GM15510 (cell line): ENCODE measurements around the gene ANKRD35.

Source experiments
- POLR2A ChIP-seq: IDR thresholded peaks from 3 replicates; pipeline ENCODE4 v1.6.1; 2011; ENCODE audit warnings: borderline replicate concordance; ENCODE audit not compliant: insufficient read length; ENCODE audit errors: extremely low read depth

The ANKRD35 gene

DNA sequence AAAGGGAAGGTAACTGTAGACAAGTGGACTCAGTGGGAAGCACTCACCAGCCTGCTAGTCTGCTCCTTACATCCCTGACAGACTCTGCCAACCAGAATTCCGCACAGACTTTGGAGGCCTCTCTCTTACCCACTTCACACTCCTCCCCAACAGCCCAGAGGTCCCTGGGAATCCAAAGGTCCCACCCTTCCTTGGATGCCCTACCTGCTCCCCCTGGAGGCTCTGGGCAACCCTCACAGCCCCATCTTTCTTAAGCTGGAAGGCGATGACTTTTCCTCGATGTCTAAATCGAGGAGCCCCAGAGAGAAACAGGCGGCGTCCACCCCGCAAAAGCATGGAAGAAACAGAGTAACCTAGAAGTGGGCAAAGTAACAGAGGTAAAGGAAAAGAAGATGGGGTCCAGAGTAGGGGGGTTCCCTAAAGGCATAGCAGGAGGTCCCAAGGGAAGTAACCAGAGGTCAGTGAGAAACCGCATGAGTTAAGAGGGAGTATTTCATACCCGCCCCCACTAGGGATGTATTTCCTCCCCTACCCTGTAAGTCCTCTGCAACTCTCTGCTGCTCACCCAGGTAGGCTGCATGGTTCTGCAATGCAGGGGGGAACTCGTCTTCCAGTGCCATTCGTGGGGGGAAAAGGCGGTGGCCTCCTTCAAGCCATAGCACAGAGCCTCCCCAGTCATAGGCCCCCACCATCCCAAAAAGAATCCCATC, 15.8 kb upstream of the ANKRD35 start:
- no peak for TF ChIP-seq POLR2A

GRCh38 chr1:145898756-145899155, 13.1 kb upstream of the ANKRD35 start:
- no peak for TF ChIP-seq POLR2A

- no peak for TF ChIP-seq POLR2A
Measured at GRCh38 chr1:145897969-145898368, 12.3 kb upstream of the ANKRD35 start.

GRCh38 chr1:145895471-145895870, 9.8 kb upstream of the ANKRD35 start:
- no peak for TF ChIP-seq POLR2A

DNA sequence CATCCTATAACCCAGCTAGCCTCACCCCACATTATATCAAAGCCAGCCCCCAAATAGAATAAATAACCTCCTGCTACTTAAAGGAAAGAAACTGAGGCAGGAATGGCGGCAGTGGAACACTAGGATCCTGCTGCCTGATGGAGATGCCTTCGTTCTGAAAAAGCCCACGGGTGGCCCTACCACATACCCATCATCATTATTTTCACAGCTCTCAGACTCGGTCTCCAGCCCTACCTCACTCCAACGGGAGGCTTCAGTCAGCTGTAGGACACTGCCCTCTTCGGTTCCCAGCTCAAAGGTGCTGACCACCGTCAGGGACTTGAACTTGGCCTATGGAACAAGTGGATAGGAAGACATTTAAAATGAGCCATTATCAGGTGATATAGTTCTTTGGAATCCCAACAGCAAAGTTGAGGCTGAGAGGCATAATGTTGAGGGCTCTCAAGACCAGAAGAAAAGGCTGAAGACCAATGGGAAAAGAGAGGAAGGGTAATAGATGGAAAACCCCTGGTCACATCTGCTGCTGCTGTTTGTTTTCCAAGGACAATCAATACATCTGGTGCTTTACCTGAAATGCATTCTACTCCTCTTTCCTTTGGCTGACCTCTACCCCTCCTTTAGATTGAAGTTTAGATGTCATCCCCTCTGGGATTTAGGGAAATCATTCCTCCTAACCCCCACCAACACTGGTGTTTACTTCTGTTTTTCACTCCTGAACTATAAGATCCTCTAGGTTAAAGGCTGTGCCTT, 7.8 kb upstream of the ANKRD35 start:
- TF ChIP-seq POLR2A, result no peak

DNA sequence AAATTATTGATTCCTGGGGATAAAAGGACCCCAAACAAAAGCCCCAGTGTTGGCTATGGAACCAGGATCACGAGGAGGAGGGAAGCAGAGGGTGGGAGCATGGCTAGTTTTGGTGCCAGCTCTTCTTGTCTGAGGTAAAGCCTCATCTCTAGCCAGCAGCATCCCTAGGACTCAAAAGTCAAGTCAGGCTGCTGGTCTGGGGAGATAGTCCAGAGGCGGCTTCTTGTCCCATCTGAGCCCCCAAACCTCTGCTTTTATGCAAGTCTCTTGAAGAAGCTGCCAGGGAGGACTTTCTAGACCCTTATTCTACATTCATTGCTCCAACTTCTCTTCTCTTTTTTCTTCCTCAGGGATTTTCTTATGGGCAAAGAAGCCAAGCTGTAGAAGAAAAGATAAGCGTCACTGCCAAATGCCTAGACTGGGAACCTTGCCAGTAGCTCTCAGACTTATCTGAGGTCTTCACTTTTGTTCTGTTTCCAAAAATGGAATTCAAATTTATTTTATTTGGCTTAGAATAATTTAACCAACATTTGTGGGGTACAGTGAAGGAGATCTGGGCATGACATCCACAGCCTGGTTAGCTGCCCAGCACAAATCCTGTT, 6.9 kb upstream of the ANKRD35 start:
- TF ChIP-seq POLR2A, result no peak

DNA sequence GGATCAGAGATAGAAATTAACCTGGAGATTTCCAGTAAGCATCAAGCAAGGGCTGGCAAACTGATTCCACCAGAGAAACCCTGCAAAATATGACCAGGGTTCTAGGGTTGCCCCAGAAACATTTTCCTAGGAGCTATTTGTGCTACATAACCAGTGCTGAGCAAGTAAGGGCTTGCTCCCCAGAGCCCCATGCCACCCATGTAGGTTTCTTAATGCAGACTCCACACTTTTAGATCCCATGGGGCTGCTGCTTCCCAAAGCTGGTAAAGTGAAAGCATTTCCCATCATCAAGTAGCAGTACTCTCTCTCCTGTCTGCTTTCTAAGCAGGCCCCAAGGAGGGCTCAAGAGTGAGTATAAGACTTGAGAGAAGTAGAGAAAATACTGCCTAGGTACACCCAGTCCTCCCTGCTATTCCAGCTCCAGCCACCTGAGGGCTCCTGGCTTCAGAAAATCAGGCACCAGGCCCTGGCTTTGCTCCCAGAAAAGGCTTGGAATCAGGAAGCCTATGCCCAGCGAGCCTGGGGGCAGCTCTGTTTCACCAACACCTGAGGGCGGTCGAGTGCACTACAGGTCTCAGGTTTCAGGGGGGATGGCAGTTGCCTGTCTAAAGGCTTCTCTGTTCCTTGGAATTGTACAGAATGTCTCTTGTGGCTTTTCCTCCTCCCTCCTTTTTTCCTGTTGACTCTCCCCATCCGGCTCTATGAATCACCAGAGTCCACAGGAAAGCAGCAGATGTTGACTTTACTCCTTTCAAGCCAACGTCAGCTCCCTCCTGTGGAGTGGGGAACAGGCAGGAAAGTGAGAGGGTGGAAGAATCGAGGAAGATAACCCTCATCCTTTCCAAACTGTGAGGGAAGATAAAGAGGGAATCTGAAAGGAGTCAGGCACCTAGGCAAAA, 6.2 kb upstream of the ANKRD35 start:
- TF ChIP-seq POLR2A, result no peak

DNA sequence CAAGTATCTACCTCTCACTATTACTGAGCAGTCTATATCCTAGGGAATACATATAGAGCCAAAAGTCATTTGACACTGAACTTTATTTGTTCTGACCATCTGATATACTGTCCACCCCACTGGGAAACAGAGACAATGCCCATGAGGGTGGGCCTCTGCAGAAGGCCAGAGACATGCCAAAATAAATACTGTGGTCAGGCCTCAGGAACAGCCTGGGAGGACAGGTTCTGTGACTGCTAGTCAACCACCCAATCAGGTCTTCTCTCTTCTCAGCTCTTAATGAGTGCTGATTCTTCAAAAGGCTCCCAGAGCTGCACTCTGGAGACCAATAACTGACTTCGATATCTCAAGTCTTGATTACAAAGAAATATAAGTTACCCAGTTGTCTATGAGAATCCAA, 5.5 kb upstream of the ANKRD35 start:
- no peak for TF ChIP-seq POLR2A

- TF ChIP-seq POLR2A, result no peak
Measured at GRCh38 chr1:145889722-145890121, 4.1 kb upstream of the ANKRD35 start.

DNA sequence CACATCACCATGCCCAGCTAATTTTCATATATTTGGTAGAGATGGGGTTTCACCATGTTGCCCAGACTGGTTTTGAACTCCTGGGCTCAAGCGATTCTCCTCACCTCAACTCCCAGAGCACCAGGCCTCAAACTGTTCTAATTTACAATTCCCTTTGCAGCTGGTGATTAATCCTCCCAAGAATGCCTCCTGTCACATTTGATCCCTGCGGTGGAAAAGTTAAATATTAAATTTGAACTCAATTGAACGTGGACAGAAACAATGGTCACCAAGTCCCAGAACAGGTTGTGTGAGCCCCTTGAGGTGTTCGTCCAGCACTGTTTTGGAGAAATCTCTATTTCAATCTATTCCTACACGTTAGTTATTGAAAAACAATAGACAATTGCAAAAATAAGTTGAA, 2.0 kb upstream of the ANKRD35 start:
- no peak for TF ChIP-seq POLR2A

DNA sequence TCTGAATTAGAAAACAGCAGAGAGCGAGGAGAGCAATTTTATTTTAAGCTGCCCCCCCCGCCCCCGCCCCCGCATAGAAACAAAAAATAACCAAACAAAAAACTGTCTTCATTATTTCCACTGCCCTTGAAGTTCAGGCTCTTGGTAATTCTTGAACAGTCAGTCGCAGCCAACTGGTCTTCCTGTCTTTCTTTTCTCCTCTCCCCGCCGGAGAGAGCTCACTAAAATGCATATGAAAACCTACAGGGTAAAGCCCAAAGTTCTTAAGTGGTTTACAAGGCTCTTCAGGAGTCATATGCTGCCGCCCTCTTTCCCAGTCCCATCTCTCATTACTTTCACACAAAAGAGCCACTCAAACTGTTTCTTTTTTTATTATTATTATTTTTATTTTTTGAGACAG, 1.1 kb upstream of the ANKRD35 start:
- no peak for TF ChIP-seq POLR2A

GRCh38 chr1:145886390-145886789, 724 bp upstream of the ANKRD35 start:
- TF ChIP-seq POLR2A, result no peak

DNA sequence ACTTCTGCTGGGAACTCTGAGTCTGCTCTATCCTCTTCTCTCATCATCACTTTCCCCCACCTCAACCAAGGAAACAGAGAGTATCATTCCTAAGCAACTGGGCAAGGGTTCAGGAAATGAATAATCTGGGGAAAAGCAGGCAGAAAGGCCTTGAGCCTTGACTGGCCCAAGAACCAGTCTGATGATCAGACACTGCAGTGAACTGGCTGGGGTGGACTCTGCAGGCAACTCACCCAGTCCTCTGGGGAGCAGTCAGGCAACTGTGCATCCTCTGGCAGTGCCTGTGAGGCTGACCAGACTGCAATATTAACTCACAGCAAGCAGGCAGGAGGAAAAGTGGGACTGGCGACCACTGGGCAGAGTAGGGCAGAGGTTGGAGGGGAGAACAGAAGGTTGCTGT, 991 bp downstream of the ANKRD35 start:
- TF ChIP-seq POLR2A, result no peak

DNA sequence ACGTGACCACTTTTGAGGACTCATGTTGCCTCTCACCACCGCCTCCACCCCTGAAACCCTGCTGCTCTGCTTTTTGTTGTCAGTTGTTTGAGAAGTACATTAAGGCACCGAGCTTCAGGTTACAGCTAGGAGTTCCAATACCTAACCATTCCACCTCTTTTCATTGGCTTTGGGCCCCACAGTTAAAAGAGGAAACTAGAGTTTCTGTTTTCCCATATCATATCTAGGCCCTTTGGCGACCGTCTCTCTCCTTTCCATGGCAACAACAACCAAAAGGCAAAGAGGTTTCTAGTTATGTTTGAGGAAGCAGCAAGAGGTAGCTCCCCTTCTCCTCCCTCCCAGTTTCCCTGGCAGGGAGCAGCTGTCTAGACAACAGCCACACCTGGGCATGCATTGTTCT, 5.9 kb downstream of the ANKRD35 start:
- TF ChIP-seq POLR2A, result no peak

DNA sequence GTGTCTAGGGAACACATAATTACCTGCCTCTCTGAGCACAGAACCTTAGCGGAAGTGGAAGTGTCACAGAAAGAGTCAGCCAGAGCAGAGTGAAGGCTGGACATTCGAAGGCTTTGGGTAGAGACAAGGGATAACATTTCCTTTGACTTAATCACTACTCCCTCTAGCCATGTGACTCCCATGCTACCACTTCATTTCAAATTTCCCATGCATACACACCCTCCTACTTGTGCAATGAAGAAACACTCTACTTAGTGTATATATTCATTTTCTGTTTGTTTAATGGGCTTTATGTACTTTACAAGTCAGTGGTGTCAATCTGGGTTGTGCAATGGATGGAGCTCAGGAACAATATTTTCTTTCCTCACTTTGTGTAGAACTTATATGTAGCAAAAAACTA, 6.9 kb downstream of the ANKRD35 start:
- TF ChIP-seq POLR2A, result no peak
